ENCODE results near the gene PRSS36.

The PRSS36 gene

DNA sequence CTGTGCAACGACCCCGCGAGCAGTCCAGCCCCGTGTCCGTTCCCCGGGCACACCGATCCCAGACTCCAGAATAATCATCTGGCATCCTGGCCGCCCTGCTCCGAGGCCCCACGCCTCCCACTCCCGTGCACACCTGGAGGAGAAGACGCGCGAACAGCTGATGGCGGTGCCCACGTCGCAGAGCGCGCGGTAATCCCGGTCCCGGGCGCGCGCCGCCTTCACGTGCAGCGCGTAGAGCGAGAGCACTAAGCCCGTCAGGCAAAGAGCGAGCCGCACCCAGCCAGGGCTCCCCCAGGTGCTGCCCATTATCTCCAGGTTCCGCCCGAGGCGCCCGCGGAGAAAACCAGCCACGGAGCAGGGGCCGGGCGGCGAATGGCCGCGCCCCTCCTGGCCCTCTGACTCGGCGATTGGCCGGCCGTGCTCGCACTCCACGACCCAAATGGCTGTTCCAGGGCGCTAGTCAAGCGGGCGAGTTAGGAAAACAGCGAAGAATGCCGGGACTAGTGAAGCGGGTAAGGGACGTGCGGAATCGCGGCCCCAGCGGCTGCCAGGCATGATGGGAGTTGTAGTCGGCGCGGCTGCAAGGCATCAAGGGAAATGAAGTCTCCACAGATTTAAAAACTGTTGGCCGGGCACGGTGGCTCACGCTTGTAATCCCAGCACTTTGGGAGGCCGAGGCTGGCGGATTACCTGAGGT lies 55.3 kb downstream of the PRSS36 start, which contains the start of gene VKORC1:
TSS of gene VKORC1 (minus strand) at position 374 of the 697 bp plus-strand sequence. CDS start at position 306, 68 bp downstream.
- DNase-seq = peak; percentile 86

DNA sequence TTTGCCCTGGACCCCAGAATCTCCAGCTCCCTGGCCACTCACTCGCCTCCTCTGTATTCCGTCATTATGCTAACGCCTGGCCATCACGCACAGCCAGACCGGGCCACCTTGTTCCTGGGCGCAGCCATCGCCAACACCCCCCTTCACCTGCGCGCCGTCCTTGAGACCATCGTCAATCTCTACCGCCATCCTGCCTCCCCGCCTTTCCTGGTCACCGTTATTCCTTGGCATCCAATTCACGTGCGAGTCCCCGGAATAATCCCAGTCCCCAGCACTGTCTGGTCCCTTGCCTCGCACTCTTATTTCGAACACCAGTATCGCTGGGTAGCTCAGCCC lies 55.8 kb downstream of the PRSS36 start:
- DNase-seq = no peak

DNA sequence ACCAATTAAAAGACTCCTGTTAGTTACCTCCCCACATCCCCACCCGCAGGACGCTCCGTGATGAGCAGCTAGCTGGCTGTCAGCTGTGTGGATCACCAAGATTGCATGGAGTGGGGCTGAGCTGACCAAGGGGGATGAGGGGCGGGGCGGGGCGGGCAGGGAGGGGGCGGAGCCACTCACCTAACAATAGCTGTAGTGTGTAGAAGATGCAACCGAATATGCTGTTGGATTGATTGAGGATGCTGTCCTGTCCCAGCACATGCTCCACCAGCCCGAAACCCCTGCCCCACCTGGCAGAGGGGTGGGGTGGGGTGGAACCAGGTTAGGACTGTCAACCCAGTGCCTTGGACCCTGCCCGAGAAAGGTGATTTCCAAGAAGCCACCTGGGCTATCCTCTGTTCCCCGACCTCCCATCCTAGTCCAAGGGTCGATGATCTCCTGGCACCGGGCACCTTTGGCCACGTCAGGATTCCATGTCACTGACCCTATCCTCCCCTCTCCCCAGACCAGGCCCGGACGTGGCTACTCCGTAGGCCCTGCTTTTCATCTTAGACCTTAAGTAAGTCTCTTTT lies 56.6 kb downstream of the PRSS36 start:
- DNase-seq = no peak

DNA sequence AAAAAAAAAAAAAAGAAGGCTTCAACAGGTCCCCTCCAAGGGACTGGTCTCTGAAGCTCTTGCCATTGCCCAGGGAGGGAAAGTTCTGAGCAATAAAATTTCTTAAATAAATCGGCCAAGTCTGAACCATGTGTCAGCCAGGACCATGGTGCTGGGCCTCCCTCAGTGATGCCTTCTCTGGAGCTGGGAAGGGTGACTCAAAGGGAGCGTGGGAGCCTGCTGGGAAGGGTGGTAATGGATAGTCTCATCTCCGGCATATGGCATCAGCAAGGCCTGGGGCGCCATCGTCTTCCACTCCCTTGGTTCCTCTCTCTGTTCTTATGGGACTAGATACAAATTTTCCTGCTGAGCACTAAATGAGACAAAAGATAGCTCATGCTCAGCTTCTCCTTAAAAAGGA lies 57.5 kb downstream of the PRSS36 start:
- no peak for DNase-seq

DNA sequence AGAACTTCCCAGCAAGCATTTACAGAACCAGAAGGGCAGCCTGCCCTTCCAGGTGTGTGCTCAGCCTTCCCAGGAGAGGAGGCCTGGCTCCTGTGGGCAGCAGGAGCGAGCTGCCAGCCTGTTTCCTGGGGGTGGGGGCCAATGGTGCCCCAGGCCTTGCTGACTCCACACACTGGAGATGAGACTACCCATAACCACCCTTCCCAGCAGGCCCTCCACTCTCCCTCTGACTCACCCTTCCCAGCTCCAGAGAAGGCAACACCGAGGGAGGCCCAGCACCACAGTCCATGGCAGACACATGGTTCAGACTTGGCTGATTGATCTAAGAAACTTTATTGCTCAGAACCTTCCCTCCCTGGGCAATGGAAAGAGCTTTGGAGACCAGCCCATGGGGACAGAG lies 59.3 kb downstream of the PRSS36 start:
- no peak for DNase-seq

DNA sequence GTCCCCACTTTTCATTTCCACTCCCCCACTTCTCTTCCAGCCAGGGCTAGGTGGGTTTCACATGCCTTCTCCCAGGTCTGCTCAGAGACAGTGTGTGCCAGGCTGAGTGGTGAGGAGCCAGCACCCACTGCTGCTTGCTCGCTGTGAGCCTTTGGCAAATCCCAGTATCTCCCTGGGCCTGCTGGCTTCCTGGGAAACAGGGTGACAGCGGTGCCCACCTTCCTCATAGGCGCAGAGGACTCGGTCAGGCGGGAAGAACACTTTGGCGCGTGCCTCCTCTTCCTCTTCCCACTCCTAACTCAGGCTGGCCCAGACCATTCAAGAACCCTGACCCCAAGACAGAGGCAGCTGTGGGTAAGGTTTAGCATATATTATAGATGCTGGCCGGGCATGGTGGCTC lies 60.7 kb downstream of the PRSS36 start:
- DNase-seq = no peak

All from stimulated activated CD4-positive, alpha-beta T cell treated with anti-CD3 and anti-CD28 coated beads, Interleukin-4, amount 100 ng/mL, for 1 hour (primary cell).